ENCODE data around the gene OR10H4.
"Not testable (repeated sequence)": the region's sequence is repeated elsewhere in the genome, so short reads cannot be mapped to it uniquely, and the experiment has no call there.

Gene OR10H4, protein sequence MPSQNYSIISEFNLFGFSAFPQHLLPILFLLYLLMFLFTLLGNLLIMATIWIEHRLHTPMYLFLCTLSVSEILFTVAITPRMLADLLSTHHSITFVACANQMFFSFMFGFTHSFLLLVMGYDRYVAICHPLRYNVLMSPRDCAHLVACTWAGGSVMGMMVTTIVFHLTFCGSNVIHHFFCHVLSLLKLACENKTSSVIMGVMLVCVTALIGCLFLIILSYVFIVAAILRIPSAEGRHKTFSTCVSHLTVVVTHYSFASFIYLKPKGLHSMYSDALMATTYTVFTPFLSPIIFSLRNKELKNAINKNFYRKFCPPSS

GRCh38 chr19:15948223-15949058 lies at the start of gene OR10H4:
Gene OR10H4, plus strand, starts transcription at chr19:15949008. Its CDS starts 0 bp downstream, at chr19:15949008.
- DNase-seq: no peak

DNA sequence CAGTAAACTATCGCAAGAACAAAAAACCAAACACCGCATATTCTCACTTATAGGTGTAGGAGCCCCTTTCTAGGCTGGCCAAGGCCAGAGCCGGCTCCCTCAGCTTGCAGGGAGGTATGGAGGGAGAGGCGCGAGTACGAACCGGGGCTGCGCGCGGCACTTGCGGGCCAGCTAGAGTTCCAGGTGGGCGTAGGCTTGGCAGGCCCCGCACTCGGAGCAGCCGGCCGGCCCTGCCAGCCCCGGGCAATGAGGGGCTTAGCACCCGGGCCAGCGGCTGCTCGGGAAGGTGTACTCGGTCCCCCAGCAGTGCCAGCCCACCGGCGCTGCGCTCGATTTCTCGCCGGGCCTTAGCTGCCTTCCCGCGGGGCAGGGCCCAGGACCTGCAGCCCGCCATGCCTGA lies 49.2 kb upstream of the OR10H4 start:
- DNase-seq: not testable (repeated sequence)

DNA sequence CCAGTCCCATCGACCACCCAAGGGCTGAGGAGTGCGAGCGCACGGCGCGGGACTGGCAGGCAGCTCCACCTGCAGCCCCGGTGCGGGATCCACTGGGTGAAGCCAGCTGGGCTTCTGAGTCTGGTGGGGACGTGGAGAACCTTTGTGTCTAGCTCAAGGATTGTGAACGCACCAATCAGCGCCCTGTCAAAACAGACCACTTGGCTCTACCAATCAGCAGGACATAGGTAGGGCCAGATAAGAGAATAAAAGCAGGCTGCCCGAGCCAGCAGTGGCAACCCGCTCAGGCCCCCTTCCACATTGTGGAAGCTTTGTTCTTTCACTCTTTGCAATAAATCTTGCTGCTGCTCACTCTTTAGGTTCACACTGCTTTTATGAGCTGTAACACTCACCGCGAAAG lies 48.8 kb upstream of the OR10H4 start:
- not testable (repeated sequence) for DNase-seq

DNA sequence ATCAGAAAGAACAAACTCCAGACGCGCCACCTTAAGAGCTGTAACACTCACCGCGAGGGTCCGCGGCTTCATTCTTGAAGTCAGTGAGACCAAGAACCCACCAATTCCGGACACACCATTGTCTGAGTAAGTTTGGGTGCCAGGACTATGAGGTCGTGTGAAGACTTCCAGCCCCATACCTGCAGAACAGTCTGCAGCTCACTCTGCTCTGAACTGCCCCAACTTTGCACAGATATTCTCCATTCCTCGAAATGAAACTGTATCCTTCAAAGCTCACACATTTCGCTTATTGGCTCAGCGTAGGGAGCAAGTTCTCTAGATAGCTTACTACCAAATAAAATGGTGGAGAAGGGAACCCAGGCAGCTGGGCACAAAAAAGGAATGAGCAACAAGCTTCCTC lies 48.3 kb upstream of the OR10H4 start:
- no peak for DNase-seq

DNA sequence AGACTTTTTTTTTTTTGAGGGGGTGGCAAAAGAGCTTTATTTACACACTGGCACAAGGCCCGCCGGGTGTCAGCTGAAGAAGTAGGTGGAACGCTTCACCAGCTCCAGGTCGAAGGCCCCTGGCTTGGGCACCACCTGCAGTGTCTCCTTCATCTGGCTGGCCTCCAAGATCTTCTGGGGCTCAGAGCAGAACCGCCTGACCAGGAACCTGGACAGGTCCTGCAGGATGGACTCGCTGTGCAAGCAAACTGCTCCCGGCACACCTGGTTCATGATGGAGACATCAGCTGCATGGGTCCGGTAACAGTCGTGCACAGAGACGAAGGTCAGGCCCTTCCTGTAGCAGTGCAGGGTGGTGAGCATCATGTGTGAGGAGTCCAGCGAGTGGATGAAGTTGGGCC lies 46.6 kb upstream of the OR10H4 start:
- DNase-seq: no peak

GRCh38 chr19:15902898-15903297 lies 45.9 kb upstream of the OR10H4 start:
- DNase-seq: not testable (repeated sequence)

DNA sequence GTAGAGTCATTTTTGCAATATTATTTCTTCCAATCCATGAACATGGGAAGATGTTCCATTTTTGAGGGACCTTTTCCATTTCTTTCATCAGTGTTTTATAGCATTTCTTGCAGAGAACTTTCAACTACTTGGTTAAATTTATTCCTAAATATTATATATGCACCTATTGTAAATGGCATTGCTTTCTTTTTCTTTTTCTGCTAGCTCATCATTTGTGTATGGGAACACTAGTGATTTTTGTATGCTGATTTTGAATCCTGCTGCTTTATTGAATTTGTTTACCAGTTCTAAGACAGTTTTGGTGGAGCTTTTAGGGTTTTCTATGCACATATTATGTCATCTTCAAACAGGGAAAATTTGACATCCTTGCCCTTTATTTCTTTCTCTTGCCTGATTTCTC lies 43.8 kb upstream of the OR10H4 start:
- DNase-seq: no peak

- no peak for DNase-seq
Measured at GRCh38 chr19:15911599-15912235, 37.1 kb upstream of the OR10H4 start.

DNA sequence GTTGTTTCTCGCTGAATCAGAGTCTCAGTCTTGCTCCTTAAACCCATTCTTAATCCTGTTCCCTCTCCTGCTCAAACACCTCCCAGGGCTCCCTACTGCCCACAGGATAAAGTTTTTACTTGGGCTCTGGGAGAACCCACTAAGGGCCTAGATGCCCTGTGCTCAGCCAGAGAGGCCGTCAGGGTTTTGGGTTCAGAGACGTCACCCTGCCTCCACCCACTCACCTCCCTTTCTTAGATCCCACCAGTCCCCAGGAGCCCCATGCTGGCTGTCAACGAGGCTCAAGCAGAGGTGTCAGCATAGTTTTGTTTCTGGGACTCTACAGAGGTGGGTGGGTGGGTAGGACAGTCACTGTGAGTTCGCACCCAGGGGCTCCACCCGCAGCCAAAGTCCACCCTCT lies 35.4 kb upstream of the OR10H4 start:
- DNase-seq: no peak

DNA sequence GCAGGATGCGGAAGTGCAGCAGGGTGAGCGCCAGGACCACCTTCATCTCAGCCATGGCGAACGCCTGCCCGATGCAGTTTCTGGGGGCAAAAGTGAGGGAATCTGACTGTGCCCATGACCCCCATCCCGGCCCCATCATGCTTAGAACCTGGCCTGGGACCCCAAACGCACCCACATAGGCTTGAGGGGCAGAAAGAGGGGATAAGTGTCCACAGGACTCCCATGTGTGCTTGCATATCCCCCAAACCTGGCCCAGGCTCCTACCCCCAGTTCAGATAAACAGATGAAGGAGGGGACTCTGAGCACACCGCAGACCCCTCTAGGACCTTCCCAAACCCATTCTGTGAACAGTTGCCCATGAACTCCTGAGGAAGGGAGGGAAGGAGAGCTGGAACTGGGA lies 35.0 kb upstream of the OR10H4 start:
- DNase-seq: no peak

DNA sequence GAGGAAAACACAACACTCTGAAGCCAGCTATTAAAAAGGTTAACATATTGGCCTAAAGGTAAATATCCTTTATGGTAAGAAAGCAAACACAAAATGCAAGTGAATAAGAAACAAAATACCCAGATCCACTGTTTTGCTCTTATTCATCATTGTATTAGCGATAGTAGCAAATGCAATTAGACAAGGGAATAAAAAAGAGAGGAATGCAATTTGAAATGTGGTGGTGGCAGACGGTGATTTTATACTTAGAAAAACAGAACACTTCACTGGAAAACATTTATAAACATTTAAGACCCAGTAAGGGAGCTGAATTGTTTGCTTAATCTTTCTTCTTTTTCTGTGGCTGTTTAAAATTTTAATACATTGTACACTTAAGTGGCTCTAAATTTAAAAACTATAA lies 33.7 kb upstream of the OR10H4 start:
- DNase-seq: no peak

DNA sequence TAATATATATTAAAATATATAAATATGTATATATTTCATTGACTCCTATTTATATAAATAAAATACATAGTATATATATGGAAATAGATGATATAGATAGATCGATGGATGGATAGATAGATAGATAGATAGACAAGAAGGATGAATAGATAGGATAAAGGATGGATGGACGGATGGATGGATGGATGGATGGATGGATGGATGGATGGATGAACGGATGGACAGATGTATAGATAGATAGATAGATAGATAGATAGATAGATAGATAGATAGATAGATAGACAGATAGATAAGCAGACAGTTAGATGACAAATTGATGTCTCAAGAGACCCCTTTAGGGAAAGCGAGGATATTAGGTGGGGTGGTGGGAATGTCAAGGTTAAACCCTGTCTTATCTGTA lies 29.6 kb upstream of the OR10H4 start:
- no peak for DNase-seq

DNA sequence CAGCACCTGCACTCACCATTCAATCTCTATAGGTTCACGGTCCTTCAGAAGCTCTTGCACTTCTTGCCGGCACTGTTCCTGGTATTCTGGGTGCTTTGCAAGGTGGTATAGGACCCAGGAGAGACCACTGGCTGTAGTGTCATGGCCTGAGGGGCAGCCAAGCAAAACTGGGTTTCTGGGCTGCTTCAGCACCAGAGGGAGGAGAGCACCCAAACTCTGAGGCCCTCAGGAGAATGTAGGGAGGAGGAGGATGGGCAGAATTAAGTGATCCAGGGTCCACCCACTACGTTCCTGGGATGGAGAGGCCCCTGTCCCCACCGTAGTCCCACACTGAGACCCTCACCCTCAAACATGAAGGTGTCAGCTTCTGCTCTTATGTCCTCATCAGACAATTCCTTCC lies 26.8 kb upstream of the OR10H4 start:
- DNase-seq: no peak

DNA sequence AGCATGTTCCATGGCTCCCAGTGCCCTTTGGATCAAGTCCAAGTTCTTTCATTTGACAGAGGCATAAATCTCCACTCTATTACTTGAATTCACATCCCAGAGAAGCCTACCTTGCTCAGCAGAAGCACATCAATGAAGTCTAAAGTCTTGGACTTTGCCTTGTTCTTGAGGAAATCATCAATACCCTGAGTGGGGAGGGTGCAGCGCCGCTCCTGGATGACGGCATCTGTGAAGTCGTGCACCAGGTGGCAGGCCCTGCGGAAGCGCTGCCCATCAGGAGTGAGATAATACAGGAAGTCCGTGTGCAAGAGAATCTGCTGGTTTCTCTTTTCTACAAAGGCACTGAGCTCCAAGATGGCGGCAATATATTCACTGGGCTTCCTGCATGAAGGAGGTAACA lies 25.1 kb upstream of the OR10H4 start:
- no peak for DNase-seq

GRCh38 chr19:15926484-15926883 lies 22.3 kb upstream of the OR10H4 start:
- DNase-seq: no peak

DNA sequence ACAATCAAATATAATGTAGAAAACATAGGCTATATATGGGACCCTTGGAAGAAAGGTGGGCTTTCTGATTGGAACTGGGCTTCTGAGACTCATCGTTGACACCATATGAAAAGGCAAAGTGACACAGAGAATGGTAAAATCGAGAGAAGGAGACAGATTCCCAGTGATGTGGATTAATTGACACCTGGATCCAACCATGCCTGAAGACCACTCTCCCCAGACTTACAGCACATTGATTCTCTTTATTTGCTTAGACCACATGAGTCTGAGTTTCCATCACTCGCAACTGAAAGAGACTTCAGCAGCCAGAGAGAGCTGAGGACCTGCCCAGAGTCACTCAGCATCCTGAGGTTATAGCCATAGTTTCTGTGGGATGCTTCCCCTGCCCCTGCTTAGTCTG lies 20.5 kb upstream of the OR10H4 start:
- no peak for DNase-seq

GRCh38 chr19:15933761-15934331 lies 15.0 kb upstream of the OR10H4 start:
- peak; percentile 31 for DNase-seq

- no peak for DNase-seq
Measured at GRCh38 chr19:15934332-15935078, 14.3 kb upstream of the OR10H4 start, which contains the start of gene CYP4F11. Gene CYP4F11, minus strand, starts transcription at chr19:15934529. Its CDS starts 121 bp downstream, at chr19:15934408.

DNA sequence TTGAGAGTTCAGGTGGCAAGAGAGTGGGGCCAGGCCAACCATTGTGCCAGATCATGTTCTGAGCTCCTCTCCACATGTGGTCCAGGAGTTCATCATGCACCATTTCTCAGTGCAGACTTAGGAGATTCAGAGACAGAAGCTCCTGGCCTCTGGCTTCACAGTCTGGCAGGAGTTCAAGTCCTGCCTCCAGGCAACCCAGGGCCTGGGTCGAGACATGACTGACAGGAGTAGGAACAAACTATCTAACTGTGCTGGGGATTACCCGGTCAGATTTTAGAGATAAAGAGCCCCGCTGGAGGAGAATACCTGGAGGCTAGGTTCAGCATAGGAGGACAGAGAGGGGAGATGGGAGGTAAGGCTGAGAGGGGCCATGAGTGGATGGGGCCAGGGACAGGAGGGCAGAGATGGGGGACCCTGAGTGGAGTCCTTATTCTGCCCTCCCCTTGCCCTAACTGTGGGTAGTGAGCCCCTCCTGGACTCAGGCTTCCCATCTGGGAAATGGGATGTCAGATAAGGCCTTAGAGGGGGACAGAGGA lies 13.6 kb upstream of the OR10H4 start:
- DNase-seq: no peak

DNA sequence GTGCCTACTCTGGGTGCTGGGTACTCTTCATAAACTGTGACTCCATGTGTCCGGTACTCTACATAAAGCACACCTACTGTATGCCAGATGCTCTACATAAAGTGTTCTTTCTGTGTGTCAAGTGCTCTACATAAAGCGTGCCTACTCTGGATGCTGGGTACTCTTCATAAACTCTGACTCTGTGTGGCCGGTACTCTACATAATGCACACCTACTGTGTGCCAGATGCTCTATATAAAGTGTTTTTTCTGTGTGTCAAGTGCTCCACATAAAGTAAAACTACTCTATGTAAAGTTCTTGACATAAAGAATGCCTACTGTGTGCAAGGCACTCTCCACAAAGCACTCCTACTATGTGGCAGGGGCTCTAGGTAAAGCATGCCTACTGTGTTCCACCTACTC lies 12.6 kb upstream of the OR10H4 start:
- DNase-seq: no peak

DNA sequence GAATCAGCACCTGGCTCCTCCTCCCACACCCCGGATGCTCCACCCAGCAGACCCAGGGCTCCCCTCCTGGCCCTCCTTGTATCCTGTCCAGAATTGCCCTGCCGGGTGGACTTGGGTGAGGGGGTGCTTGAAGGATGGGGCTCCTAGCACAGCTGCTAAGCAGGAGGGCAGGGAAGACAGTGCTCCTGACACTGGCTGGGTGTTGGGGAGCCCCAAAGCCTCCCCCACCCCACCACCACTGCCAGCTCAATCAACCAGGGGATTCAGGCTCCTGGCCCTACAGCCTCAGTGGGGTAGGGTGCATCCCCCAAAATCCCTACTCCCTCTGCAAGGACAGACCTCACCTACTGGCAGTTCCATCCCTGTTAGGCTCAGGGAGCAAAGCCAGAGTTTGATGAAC lies 11.9 kb upstream of the OR10H4 start:
- no peak for DNase-seq

DNA sequence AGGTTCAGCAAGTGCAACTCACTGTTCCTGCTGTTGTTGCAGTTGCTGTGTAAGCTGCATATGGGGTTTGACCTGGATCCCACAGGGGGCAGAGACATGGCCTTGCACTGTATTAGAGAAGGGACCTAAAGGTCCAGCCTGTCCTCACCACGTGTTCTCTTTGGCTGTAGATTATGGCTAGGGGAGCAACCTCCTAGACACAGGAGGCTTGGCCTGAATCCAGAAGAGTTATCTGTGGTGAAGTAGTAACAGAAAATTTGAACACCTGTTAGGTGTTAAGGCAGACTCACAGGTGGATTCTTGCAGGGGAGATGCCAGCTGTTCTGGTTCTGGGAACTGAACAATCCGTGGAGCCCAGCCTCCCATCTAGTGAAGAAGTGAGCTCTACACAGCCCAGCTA lies 11.0 kb upstream of the OR10H4 start:
- no peak for DNase-seq
